HepG2 (cell line): Measurements from ENCODE around the gene RPL41. TPM values are rescaled to one million over a fixed set of nuclear protein-coding genes. Genes with fewer than 3 reads are reported as not detected.

ENCODE experiments used
- HBP1 ChIP-seq: IDR thresholded peaks from 2 replicates; pipeline ENCODE4 v1.6.1; 2016; ENCODE audit warnings: low read depth, control low read depth
- MAFK ChIP-seq, 2 experiments: IDR thresholded peaks in 1 of 2; conservative IDR thresholded peaks in 1 of 2; 2 replicates each; pipeline ENCODE4 v1.6.1; 2011; ENCODE audit warnings: improper control_type of control experiment in 2 of 2, low read length in 2 of 2
- NBN ChIP-seq: fragments of 450-650 bp; conservative IDR thresholded peaks from 2 replicates; pipeline ENCODE4 v1.6.1; 2017
- NCOR1 ChIP-seq: fragments of 200-600 bp; sonication (generic); IDR thresholded peaks from 2 replicates; pipeline ENCODE4 v1.7.0; 2017; ENCODE audit warnings: antibody characterized with exemption, low read length, borderline replicate concordance
- PBX2 ChIP-seq: IDR thresholded peaks from 2 replicates; pipeline ENCODE4 v1.6.1; 2016; ENCODE audit warnings: control low read depth
- PHF21A ChIP-seq: sonication (generic); formaldehyde crosslinking; IDR thresholded peaks from 2 replicates; pipeline ENCODE4 v1.5.0; 2020; ENCODE audit warnings: mild to moderate bottlenecking, missing genetic modification reagents
- RAD51 ChIP-seq: fragments of 450-650 bp; IDR thresholded peaks from 2 replicates; pipeline ENCODE4 v1.6.1; 2016; ENCODE audit warnings: borderline replicate concordance
- RBFOX2 ChIP-seq: fragments of 200-400 bp; formaldehyde crosslinking; IDR thresholded peaks from 2 replicates; pipeline ENCODE4 v1.6.1; 2017; ENCODE audit warnings: low read depth, mild to moderate bottlenecking, low read length
- SNAI1 ChIP-seq: sonication (generic); formaldehyde crosslinking; IDR thresholded peaks from 2 replicates; pipeline ENCODE4 v1.5.0; 2020; ENCODE audit warnings: mild to moderate bottlenecking, missing genetic modification reagents, borderline replicate concordance
- UBTF ChIP-seq: sonication (generic); formaldehyde crosslinking; IDR thresholded peaks from 2 replicates; pipeline ENCODE4 v1.4.0; 2020; ENCODE audit warnings: mild to moderate bottlenecking, missing genetic modification reagents
- ZNF276 ChIP-seq: sonication (generic); formaldehyde crosslinking; IDR thresholded peaks from 2 replicates; pipeline ENCODE4 v1.4.0; 2020; ENCODE audit warnings: mild to moderate bottlenecking, low read depth, missing genetic modification reagents
- ZNF282 ChIP-seq: fragments of 450-650 bp; IDR thresholded peaks from 2 replicates; pipeline ENCODE4 v1.6.1; 2018; ENCODE audit not compliant: partially characterized antibody
- ZNF333 ChIP-seq: sonication (generic); formaldehyde crosslinking; IDR thresholded peaks from 2 replicates; pipeline ENCODE4 v1.4.0; 2020; ENCODE audit warnings: mild to moderate bottlenecking, missing genetic modification reagents, borderline replicate concordance
- ZNF792 ChIP-seq: IDR thresholded peaks from 2 replicates; pipeline ENCODE4 v1.6.1; 2016
- polyA plus RNA-seq, 8 experiments: library from polyadenylated mRNA; depleted of rRNA in 3 of 8; stranded (reverse) in 7 of 8; unstranded in 1 of 8; fragments of >200 nt; fragmentation: Illumina TruSeq in 4 of 8; extraction: Trizol in 4 of 8; gene quantifications; 2 replicates each; pipeline versions ENCODE4 v1.2.1 to v1.2.3, GENCODE V29; 2011 to 2016; ENCODE audit warnings: low read depth in 4 of 8, missing spikeins in 1 of 8, mixed read lengths in 1 of 8; ENCODE audit not compliant: insufficient read depth in 1 of 8
- total RNA-seq, 5 experiments: library from RNA; depleted of rRNA; stranded (reverse); fragments of >200 nt; fragmentation: Illumina TruSeq; extraction: Trizol; gene quantifications; 2 replicates each; pipeline ENCODE4 v1.2.3, GENCODE V29; 2016; ENCODE audit warnings: low read depth in 1 of 5
- TF ChIP-seq, protein P1 (sequence below): sonication (generic); formaldehyde crosslinking; IDR thresholded peaks from 2 replicates; pipeline ENCODE4 v1.4.0; 2020; ENCODE audit warnings: mild to moderate bottlenecking, missing genetic modification reagents
- TF ChIP-seq, protein P2 (sequence below): sonication (generic); formaldehyde crosslinking; IDR thresholded peaks from 2 replicates; pipeline ENCODE4 v1.9.0; 2021; ENCODE audit warnings: missing genetic modification reagents, mild to moderate bottlenecking, borderline replicate concordance

The RPL41 gene
- total and polyA plus RNA-seq, 2 of the 13 experiments (the other 11 are each of a cell fraction or from before 2014, with no cell fraction given), result 4,012 to 7,670 TPM

DNA sequence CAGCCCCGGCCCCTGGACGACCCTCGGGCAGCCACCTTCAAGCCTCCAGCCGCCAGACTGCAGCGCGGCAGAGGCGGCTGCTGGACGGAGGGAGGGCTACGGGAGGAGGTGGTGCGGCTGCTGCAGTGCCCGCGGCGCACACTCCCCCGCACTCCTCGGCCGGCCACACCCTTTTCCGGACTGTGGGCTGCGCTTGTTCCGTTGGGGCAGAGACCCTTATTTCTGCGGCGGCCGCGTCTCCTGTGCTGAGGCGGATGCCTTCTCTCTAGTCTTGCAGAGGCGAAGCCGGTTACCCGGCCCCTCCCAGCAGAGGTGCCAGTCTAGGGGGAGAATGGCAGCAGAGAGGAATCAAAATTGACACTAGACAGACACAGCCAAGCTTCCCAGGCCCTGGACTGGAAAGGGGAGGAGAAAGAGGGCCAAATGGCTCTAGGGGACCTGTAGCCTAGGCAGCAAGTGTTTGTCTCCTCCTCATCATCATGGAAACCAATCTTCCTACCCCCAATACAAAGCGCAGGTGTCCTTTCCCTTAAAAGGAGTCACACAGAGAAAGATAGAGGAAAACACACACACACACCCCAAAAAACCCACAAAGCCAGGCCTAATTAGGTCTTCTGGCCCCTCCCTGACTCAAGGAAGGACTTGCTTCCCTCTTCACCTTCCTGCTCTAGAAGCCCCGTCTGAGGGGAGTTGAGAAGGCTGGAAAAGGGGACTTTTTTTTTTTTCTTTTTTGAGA, 12.9 kb downstream of the RPL41 start (continued):
- TF ChIP-seq UBTF, result peak; percentile 72
- no peak for TF ChIP-seq NBN
- no peak for TF ChIP-seq NCOR1
- TF ChIP-seq, protein P1, sequence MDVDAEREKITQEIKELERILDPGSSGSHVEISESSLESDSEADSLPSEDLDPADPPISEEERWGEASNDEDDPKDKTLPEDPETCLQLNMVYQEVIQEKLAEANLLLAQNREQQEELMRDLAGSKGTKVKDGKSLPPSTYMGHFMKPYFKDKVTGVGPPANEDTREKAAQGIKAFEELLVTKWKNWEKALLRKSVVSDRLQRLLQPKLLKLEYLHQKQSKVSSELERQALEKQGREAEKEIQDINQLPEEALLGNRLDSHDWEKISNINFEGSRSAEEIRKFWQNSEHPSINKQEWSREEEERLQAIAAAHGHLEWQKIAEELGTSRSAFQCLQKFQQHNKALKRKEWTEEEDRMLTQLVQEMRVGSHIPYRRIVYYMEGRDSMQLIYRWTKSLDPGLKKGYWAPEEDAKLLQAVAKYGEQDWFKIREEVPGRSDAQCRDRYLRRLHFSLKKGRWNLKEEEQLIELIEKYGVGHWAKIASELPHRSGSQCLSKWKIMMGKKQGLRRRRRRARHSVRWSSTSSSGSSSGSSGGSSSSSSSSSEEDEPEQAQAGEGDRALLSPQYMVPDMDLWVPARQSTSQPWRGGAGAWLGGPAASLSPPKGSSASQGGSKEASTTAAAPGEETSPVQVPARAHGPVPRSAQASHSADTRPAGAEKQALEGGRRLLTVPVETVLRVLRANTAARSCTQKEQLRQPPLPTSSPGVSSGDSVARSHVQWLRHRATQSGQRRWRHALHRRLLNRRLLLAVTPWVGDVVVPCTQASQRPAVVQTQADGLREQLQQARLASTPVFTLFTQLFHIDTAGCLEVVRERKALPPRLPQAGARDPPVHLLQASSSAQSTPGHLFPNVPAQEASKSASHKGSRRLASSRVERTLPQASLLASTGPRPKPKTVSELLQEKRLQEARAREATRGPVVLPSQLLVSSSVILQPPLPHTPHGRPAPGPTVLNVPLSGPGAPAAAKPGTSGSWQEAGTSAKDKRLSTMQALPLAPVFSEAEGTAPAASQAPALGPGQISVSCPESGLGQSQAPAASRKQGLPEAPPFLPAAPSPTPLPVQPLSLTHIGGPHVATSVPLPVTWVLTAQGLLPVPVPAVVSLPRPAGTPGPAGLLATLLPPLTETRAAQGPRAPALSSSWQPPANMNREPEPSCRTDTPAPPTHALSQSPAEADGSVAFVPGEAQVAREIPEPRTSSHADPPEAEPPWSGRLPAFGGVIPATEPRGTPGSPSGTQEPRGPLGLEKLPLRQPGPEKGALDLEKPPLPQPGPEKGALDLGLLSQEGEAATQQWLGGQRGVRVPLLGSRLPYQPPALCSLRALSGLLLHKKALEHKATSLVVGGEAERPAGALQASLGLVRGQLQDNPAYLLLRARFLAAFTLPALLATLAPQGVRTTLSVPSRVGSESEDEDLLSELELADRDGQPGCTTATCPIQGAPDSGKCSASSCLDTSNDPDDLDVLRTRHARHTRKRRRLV, result no peak
- no peak for TF ChIP-seq ZNF276
- no peak for TF ChIP-seq PBX2
- no peak for TF ChIP-seq ZNF282
- TF ChIP-seq HBP1, result peak; percentile 31; the same call in 1 of the 2 replicates
- no peak for TF ChIP-seq MAFK (conservative IDR thresholded peaks at IDR 0.05 in 1 of 2, IDR thresholded peaks at IDR 0.05 in 1 of 2; ENCODE audit: low read length in 2 of 2)
- TF ChIP-seq, protein P2, sequence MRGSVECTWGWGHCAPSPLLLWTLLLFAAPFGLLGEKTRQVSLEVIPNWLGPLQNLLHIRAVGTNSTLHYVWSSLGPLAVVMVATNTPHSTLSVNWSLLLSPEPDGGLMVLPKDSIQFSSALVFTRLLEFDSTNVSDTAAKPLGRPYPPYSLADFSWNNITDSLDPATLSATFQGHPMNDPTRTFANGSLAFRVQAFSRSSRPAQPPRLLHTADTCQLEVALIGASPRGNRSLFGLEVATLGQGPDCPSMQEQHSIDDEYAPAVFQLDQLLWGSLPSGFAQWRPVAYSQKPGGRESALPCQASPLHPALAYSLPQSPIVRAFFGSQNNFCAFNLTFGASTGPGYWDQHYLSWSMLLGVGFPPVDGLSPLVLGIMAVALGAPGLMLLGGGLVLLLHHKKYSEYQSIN (CRISPR knock-in tag), result no peak
- TF ChIP-seq RBFOX2, result peak; percentile 68
- TF ChIP-seq SNAI1 (CRISPR knock-in tag), result no peak
- TF ChIP-seq ZNF333, result no peak
- no peak; the same call in 1 of the 2 replicates for TF ChIP-seq ZNF792 (CRISPR knock-in tag)
- TF ChIP-seq PHF21A, result no peak
- TF ChIP-seq RAD51, result no peak
